Colonic mucosa (tissue), 4 donors: Measurements from ENCODE around the gene GOLT1B. TPM values are rescaled to one million over a fixed set of nuclear protein-coding genes. Genes with fewer than 3 reads are reported as not detected.

Source experiments
- DNase-seq: peaks from one replicate; pipeline ENCODE4 v3.0.0-alpha.2; 2020
- H3K27ac ChIP-seq: fragments of 200-600 bp; one replicate; pipeline ENCODE4 v1.8.0; 2021
- H3K27me3 ChIP-seq: fragments of 200-600 bp; one replicate; pipeline ENCODE4 v1.8.0; 2021
- H3K36me3 ChIP-seq: fragments of 200-600 bp; one replicate; pipeline ENCODE4 v1.8.0; 2021
- H3K4me1 ChIP-seq: fragments of 200-600 bp; one replicate; pipeline ENCODE4 v1.8.0; 2021; ENCODE audit warnings: mild to moderate bottlenecking
- H3K4me3 ChIP-seq: fragments of 200-600 bp; one replicate; pipeline ENCODE4 v1.8.0; 2021
- H3K9ac ChIP-seq, 2 donors: one replicate each; pipeline ENCODE4 v1.7.0; 2013; ENCODE audit warnings: control low read depth in 2 of 2, low read depth in 2 of 2, low read length in 2 of 2
- H3K9me3 ChIP-seq: fragments of 200-600 bp; one replicate; pipeline ENCODE4 v1.8.0; 2021
- intact Hi-C: fragments of 100-400 bp; cut with DNase I; formaldehyde crosslinking; loops from one replicate; pipeline ENCODE4 v1.14.1; 2022
- total RNA-seq, 2 donors: library from RNA; stranded (reverse); fragmentation: NEBNext Ultra II Directional in 1 of 2; extraction: Animal tissue kit (Norgen Biotek cat#: 25700) in 1 of 2; gene quantifications; one replicate each; pipeline ENCODE4 v1.2.1, GENCODE V29; 2021
- TF ChIP-seq, protein P1 (sequence below): fragments of 200-600 bp; IDR thresholded peaks from one replicate; pipeline ENCODE4 v1.8.0; 2022; ENCODE audit warnings: antibody characterized with exemption, mild to moderate bottlenecking
- donor health status: healthy.
- donor health status: DM: no; HTN: no; CAD: no.
- donor health status: DM: no; HTN: no; CAD: no.

GOLT1B gene
- total RNA-seq, 2 donors from 2014 or later = 28.3 to 35.5 TPM

GRCh38 chr12:21505888-21506287 lies 4.3 kb downstream of the GOLT1B start:
- intact Hi-C loops = loop anchor here (10.0 kb wide), 1 partner anchor 61 kb away; no protein-coding TSS in a partner anchor

DNA sequence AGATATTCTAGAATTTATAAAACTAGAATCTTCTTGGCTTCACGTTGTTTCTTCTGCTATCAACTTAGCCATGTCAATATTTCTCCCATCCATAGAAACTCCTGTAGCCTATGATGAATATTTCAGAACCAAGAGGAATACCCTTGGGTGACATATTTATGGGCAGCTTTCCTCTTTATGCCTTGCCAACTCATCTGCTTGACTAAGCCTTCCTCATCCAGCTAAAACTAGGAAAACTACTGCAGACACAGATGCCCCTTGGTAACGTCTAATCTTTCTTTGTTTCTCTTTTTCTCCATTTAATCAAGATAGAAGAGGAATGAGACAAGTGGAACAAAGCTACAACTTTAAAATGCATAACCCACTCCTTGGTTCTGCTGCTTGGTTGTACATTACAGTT lies 6.3 kb downstream of the GOLT1B start:
- intact Hi-C loops = loop anchor here (10.0 kb wide), 1 partner anchor 63 kb away; no protein-coding TSS in a partner anchor
- H3K4me3 ChIP-seq = no peak overlapping the region
- H3K36me3 ChIP-seq = no peaks in the 10 kb centered on the region
- H3K27ac ChIP-seq = no peak overlapping the region
- H3K9me3 ChIP-seq = no peaks in the 10 kb centered on the region
- no peaks in the 10 kb centered on the region for H3K27me3 ChIP-seq
- H3K4me1 ChIP-seq = peaks cover 3% of the 10 kb centered on the region
- no peak for DNase-seq
- H3K9ac ChIP-seq = no peak overlapping the region
- TF ChIP-seq, protein P1, sequence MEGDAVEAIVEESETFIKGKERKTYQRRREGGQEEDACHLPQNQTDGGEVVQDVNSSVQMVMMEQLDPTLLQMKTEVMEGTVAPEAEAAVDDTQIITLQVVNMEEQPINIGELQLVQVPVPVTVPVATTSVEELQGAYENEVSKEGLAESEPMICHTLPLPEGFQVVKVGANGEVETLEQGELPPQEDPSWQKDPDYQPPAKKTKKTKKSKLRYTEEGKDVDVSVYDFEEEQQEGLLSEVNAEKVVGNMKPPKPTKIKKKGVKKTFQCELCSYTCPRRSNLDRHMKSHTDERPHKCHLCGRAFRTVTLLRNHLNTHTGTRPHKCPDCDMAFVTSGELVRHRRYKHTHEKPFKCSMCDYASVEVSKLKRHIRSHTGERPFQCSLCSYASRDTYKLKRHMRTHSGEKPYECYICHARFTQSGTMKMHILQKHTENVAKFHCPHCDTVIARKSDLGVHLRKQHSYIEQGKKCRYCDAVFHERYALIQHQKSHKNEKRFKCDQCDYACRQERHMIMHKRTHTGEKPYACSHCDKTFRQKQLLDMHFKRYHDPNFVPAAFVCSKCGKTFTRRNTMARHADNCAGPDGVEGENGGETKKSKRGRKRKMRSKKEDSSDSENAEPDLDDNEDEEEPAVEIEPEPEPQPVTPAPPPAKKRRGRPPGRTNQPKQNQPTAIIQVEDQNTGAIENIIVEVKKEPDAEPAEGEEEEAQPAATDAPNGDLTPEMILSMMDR = no peak

More at GRCh38 chr12:21505888-21506287, 4.3 kb downstream of the GOLT1B start:
- H3K9me3 ChIP-seq = no peaks in the 10 kb centered on the region
- no peak overlapping the region for H3K9ac ChIP-seq
- no peak overlapping the region for H3K4me3 ChIP-seq
- H3K27ac ChIP-seq = no peak overlapping the region
- DNase-seq = no peak
- TF ChIP-seq, protein P1 = no peak
- no peaks in the 10 kb centered on the region for H3K36me3 ChIP-seq
- no peaks in the 10 kb centered on the region for H3K27me3 ChIP-seq
- H3K4me1 ChIP-seq = peaks cover 8% of the 10 kb centered on the region

GRCh38 chr12:21509768-21510167 lies 8.2 kb downstream of the GOLT1B start:
- Histone ChIP-seq H3K27me3 (no peaks in the 10 kb centered on the region), H3K9me3 (no peaks in the 10 kb centered on the region), H3K36me3 (no peaks in the 10 kb centered on the region), H3K27ac (no peak overlapping the region), H3K4me3 (no peak overlapping the region), H3K4me1 (no peaks in the 10 kb centered on the region), H3K9ac (no peak overlapping the region)
- intact Hi-C loops = loop anchor here (10.0 kb wide), 1 partner anchor 65 kb away; no protein-coding TSS in a partner anchor
- DNase-seq = no peak
- TF ChIP-seq, protein P1 = no peak

DNA sequence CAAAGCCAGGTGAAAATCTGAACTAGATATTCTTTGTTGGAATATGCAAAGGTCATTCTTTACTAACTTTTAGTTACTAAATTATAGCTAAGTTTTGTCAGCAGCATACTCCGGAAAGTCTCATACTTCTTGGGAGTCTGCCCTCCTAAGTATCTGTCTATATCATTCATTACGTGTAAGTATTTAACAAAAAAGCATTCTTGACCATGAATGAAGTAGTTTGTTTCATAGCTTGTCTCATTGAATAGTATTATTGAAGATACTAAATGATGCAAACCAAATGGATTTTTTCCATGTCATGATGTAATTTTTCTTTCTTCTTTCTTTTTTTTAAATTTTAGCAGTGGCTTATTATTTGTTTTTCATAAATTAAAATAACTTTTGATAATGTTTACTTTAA lies 14.7 kb downstream of the GOLT1B start:
- Histone ChIP-seq H3K9me3 (no peaks in the 10 kb centered on the region), H3K27me3 (no peaks in the 10 kb centered on the region), H3K4me3 (no peak overlapping the region), H3K36me3 (no peaks in the 10 kb centered on the region), H3K4me1 (no peaks in the 10 kb centered on the region), H3K9ac (no peak overlapping the region), H3K27ac (no peak overlapping the region)
- intact Hi-C loops = no loop called here
- no peak for DNase-seq
- TF ChIP-seq, protein P1 = no peak

- TF ChIP-seq, protein P1 = no peak
- Histone ChIP-seq H3K27me3 (no peaks in the 10 kb centered on the region), H3K9me3 (no peaks in the 10 kb centered on the region), H3K4me3 (no peak overlapping the region), H3K27ac (no peak overlapping the region), H3K4me1 (no peaks in the 10 kb centered on the region), H3K9ac (no peak overlapping the region), H3K36me3 (no peaks in the 10 kb centered on the region)
- no peak for DNase-seq
- intact Hi-C loops = no loop called here
Observed at GRCh38 chr12:21518451-21518850, 16.9 kb downstream of the GOLT1B start.
